ENCODE results near the gene RRP1.

RRP1 gene

DNA sequence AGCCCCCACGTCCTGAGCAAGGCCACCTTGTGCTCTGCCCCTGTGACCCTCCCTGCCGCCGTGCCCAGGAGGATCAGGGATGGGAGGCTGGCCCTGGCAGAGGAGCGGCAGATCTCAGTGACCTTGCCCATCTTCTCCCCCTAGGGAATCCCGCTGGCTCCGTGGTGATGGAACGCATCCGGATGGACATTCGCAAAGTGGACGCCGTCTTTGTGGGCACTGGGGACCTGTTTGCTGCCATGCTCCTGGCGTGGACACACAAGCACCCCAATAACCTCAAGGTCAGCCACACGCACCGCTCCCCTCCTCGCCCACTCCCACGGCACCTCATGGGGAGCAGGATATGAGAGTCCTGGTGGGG is 36.0 kb upstream of the RRP1 start:
- no peak overlapping the region for H3K27ac ChIP-seq (ENCODE audit: low read depth, low read length)
- H2AFZ ChIP-seq (ENCODE audit: low read depth, low read length, severe bottlenecking), result no peak overlapping the region
- no peak overlapping the region for H3K4me3 ChIP-seq (ENCODE audit: insufficient read depth, low read length, poor library complexity, severe bottlenecking)

GRCh38 chr21:43754948-43755781 is 34.2 kb upstream of the RRP1 start:
- no peaks in the 10 kb centered on the region for H4K20me1 ChIP-seq (ENCODE audit: low read depth, low read length)
- H3K4me3 ChIP-seq (ENCODE audit: insufficient read depth, low read length, poor library complexity, severe bottlenecking), result no peak overlapping the region
- no peak overlapping the region for H2AFZ ChIP-seq (ENCODE audit: low read depth, low read length, severe bottlenecking)
- no peak overlapping the region for H3K4me2 ChIP-seq (ENCODE audit: low read depth, low read length, poor library complexity, severe bottlenecking)
- H3K9ac ChIP-seq (ENCODE audit: low read length), result no peak overlapping the region
- H3K9me2 ChIP-seq (replicated peaks; ENCODE audit: insufficient read depth, low read length), result no peaks in the 10 kb centered on the region
- no peaks in the 10 kb centered on the region for H3K27me3 ChIP-seq (ENCODE audit: low read length)
- H3F3A ChIP-seq (ENCODE audit: insufficient read depth), result no peaks in the 10 kb centered on the region
- H3K79me2 ChIP-seq (ENCODE audit: insufficient read depth, low read length), result no peaks in the 10 kb centered on the region
- TF ChIP-seq CTCF (IDR thresholded peaks at IDR 0.05; ENCODE audit: insufficient read depth, low read length, poor library complexity, severe bottlenecking) (no peak), EZH2phosphoT487 (conservative IDR thresholded peaks at IDR 0.05; ENCODE audit: low read length) (no peak)
- no peaks in the 10 kb centered on the region for H3K36me3 ChIP-seq (ENCODE audit: low read length)
- H3K9me3 ChIP-seq (ENCODE audit: insufficient read depth, low read length), result no peaks in the 10 kb centered on the region
- H3K27ac ChIP-seq (ENCODE audit: low read depth, low read length), result no peak overlapping the region

More for the DNA sequence above, 36.0 kb upstream of the RRP1 start:
- no peaks in the 10 kb centered on the region for H3K9me2 ChIP-seq (replicated peaks; ENCODE audit: insufficient read depth, low read length)
- H4K20me1 ChIP-seq (ENCODE audit: low read depth, low read length), result no peaks in the 10 kb centered on the region
- H3K4me2 ChIP-seq (ENCODE audit: low read depth, low read length, poor library complexity, severe bottlenecking), result no peak overlapping the region
- H3K9me3 ChIP-seq (ENCODE audit: insufficient read depth, low read length), result no peaks in the 10 kb centered on the region
- H3F3A ChIP-seq (ENCODE audit: insufficient read depth), result no peaks in the 10 kb centered on the region
- H3K79me2 ChIP-seq (ENCODE audit: insufficient read depth, low read length), result no peaks in the 10 kb centered on the region
- no peak overlapping the region for H3K9ac ChIP-seq (ENCODE audit: low read length)
- no peaks in the 10 kb centered on the region for H3K36me3 ChIP-seq (ENCODE audit: low read length)
- H3K27me3 ChIP-seq (ENCODE audit: low read length), result no peaks in the 10 kb centered on the region
- TF ChIP-seq EZH2phosphoT487 (conservative IDR thresholded peaks at IDR 0.05; ENCODE audit: low read length) (no peak), CTCF (IDR thresholded peaks at IDR 0.05; ENCODE audit: insufficient read depth, low read length, poor library complexity, severe bottlenecking) (no peak)

DNA sequence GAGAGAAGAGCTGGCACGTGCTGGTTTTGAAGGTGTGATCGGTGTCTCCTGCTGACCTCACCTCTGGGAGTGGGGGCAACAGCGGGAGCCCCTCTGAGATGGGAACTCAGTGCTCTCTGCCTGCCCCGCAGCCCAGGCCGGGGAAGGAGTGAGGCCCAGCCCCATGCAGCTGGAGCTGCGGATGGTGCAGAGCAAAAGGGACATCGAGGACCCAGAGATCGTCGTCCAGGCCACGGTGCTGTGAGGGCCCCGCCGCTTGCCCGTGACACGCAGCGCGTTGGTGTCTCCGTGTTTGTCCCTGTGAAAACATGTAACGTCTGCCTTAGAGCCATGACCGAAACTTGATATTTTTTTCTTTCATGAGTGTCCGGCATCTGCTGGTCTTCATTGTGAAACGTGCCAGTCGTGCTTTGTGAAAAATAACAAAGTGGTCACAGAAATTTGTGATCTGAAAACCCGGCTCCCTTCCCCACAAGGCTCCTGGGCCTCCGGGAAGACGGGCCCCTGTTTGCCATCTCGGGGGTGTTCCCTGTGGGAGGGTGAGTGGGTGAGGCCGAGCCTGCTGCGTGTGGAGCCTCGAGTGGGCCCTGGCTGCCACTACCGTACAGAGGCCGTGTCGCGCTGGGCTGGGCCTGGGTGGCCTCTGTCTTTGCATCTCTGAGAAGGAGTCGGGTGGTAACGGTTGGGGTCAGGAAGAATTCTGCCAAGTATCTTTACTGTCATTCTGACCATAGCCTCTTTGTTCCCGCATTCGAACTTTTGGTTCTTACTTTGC is 33.4 kb upstream of the RRP1 start:
- no peak overlapping the region for H3K4me3 ChIP-seq (ENCODE audit: insufficient read depth, low read length, poor library complexity, severe bottlenecking)
- no peaks in the 10 kb centered on the region for H3K9me3 ChIP-seq (ENCODE audit: insufficient read depth, low read length)
- no peaks in the 10 kb centered on the region for H3K27me3 ChIP-seq (ENCODE audit: low read length)

More for the DNA sequence above, 33.4 kb upstream of the RRP1 start:
- no peak overlapping the region for H2AFZ ChIP-seq (ENCODE audit: low read depth, low read length, severe bottlenecking)
- no peaks in the 10 kb centered on the region for H3K36me3 ChIP-seq (ENCODE audit: low read length)
- no peaks in the 10 kb centered on the region for H3F3A ChIP-seq (ENCODE audit: insufficient read depth)
- H3K4me2 ChIP-seq (ENCODE audit: low read depth, low read length, poor library complexity, severe bottlenecking), result no peak overlapping the region
- TF ChIP-seq EZH2phosphoT487 (conservative IDR thresholded peaks at IDR 0.05; ENCODE audit: low read length) (no peak), CTCF (IDR thresholded peaks at IDR 0.05; ENCODE audit: insufficient read depth, low read length, poor library complexity, severe bottlenecking) (no peak)
- no peaks in the 10 kb centered on the region for H3K9me2 ChIP-seq (replicated peaks; ENCODE audit: insufficient read depth, low read length)
- H3K79me2 ChIP-seq (ENCODE audit: insufficient read depth, low read length), result no peaks in the 10 kb centered on the region
- H3K27ac ChIP-seq (ENCODE audit: low read depth, low read length), result no peak overlapping the region
- no peak overlapping the region for H3K9ac ChIP-seq (ENCODE audit: low read length)
- no peaks in the 10 kb centered on the region for H4K20me1 ChIP-seq (ENCODE audit: low read depth, low read length)
